ENCODE measurements around the gene PRKCQ.
"Not testable (repeated sequence)": the region's sequence is repeated elsewhere in the genome, so short reads cannot be mapped to it uniquely, and the experiment has no call there.

The PRKCQ gene

DNA sequence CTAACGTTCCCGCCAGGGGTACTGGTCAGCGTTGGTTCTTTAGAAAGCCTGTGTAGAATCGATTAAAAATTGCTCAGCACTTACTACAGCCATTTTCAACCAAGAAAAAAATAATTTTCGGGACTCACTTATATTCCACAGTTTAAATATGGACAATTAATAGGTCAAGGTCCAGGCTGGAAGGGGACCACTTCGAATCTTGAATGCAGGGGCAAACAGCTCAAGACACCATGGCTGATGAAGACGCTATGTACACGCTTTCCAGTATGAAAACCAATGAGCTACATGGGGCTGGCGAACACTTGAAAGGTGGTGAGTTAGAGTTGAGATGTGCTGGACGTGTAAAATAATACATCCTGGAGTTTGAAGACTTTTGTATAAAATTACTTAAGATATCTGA is 87.2 kb downstream of the PRKCQ start:
- Mint-ChIP-seq H3K27ac (ENCODE audit: low read depth) (no peak overlapping the region), H3K4me1 (peaks cover 35% of the 10 kb centered on the region), H3K27me3 (no peaks in the 10 kb centered on the region), H3K9me3 (no peaks in the 10 kb centered on the region), H3K4me3 (no peak overlapping the region), H3K36me3 (ENCODE audit: insufficient read depth) (peaks cover 41% of the 10 kb centered on the region)
- ATAC-seq (replicated peaks; ENCODE audit: extremely low read depth, poor library complexity, severe bottlenecking) (no peak), DNase-seq (ENCODE audit: low spot score in 2 of 2) (no peak)

DNA sequence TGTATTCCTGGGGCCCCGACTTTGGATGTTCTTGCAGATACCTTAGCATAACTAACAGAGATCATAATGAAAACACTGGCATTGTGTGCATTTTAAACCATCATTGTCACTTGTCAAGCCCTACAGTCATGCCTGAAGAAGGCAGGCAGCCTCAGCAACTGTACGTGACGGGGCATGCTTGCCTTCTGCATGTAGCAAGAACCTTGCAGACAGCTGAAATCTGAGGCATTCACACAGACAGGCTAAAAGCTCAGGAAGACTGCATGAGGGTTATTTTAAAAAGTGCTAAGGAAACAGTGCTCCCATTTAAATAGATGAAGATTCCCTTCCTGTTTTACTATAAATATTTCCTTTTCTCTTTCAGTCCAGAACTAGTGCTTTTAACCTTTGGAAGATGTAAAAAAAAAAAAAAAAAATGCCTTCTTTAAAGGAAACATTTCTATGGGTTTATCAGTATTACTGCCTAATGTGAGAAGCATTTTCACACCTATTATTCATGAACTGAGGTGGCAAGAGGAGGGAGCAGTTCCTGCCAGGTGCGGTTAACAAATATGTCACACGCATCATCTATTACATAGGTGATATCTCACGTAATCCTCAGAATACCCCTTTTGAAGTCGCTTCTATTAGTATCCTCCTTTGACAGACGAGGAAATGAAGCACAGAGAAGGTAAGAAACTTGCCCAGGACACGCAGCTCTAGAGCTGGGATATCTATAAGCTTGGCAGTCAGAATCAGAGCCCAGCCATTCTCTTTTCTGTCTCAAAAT is 88.1 kb downstream of the PRKCQ start:
- ATAC-seq (replicated peaks; ENCODE audit: extremely low read depth, poor library complexity, severe bottlenecking) (peak; percentile 81), DNase-seq (ENCODE audit: low spot score in 2 of 2) (peak in 1 of 2 donors; percentile 63)
- no peaks in the 10 kb centered on the region for H3K9me3 Mint-ChIP-seq
- H3K36me3 Mint-ChIP-seq (ENCODE audit: insufficient read depth): peaks cover 49% of the 10 kb centered on the region
- no peak overlapping the region for H3K27ac Mint-ChIP-seq (ENCODE audit: low read depth)
- no peak overlapping the region for H3K4me3 Mint-ChIP-seq
- no peaks in the 10 kb centered on the region for H3K27me3 Mint-ChIP-seq
- peaks cover 38% of the 10 kb centered on the region for H3K4me1 Mint-ChIP-seq

DNA sequence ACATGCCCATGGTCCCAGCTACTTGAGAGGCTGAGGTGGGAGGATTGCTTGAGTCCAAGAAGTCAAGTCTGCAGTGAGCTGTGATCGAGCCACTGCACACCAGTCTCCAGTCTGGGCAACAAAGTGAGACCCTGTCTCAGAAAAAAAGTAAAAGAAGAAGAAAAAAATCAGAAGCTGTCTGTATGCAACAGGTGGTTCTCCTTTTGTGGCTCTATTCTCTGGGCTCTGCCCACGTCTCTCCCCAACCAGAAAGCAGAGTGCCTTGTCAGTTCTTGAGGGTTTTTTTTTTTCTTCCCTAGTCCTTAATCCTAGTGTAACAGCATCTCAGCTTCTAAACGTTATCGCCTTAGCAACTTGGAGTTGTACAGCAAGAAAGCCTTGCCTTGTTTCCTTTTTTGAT is 89.5 kb downstream of the PRKCQ start:
- no peaks in the 10 kb centered on the region for H3K9me3 Mint-ChIP-seq
- peaks cover 59% of the 10 kb centered on the region for H3K36me3 Mint-ChIP-seq (ENCODE audit: insufficient read depth)
- H3K4me3 Mint-ChIP-seq: no peak overlapping the region
- no peak overlapping the region for H3K27ac Mint-ChIP-seq (ENCODE audit: low read depth)
- H3K4me1 Mint-ChIP-seq: peaks cover 40% of the 10 kb centered on the region
- no peaks in the 10 kb centered on the region for H3K27me3 Mint-ChIP-seq
- DNase-seq (ENCODE audit: low spot score in 2 of 2) (no peak), ATAC-seq (replicated peaks; ENCODE audit: extremely low read depth, poor library complexity, severe bottlenecking) (no peak)

DNA sequence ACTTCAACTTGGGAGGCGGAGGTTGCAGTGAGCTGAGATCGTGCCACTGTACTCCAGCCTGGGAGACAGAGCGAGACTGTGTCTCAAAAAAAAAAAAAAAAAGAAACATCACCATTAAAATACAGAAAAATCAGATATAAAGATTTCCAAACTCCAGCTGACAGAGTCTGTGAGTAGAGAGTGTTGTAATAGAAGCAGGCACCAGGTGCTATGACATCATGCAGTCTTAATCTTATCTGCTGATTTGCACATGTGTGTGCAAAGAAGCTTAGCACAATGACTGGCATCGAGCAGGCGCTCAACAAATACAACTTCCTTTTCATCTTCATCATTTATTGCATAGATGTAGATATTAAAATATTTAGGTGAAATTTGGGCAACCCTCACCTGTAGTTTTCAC is 92.2 kb downstream of the PRKCQ start:
- Mint-ChIP-seq H3K27me3 (no peaks in the 10 kb centered on the region), H3K9me3 (no peaks in the 10 kb centered on the region), H3K4me3 (no peak overlapping the region), H3K4me1 (peaks cover 53% of the 10 kb centered on the region), H3K27ac (ENCODE audit: low read depth) (no peak overlapping the region), H3K36me3 (ENCODE audit: insufficient read depth) (peaks cover 80% of the 10 kb centered on the region)
- DNase-seq (ENCODE audit: low spot score in 2 of 2) (no peak), ATAC-seq (replicated peaks; ENCODE audit: extremely low read depth, poor library complexity, severe bottlenecking) (no peak)

DNA sequence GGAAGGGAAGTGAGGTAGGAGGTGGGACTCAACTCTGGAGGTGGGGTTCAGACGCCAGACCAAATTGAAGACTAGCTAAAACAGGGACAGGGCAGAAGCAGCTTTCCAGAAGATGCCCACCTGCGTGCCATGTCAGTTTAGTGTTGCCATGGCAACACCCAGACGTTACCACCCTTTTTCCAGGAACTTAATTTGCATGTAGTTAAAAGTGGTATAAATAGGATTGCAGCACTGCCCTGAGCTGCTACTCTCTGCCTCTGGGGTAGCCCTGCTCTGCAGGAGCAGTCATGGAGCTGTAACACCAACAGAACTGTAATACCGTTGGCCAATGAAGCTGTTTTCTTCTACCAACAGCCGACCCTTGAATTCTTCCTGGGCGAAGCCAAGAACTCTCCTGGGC is 93.8 kb downstream of the PRKCQ start:
- no peak overlapping the region for H3K27ac Mint-ChIP-seq (ENCODE audit: low read depth)
- H3K4me3 Mint-ChIP-seq: no peak overlapping the region
- DNase-seq (ENCODE audit: low spot score in 2 of 2): no peak
- ATAC-seq (replicated peaks; ENCODE audit: extremely low read depth, poor library complexity, severe bottlenecking): no peak
- H3K9me3 Mint-ChIP-seq: no peaks in the 10 kb centered on the region
- H3K4me1 Mint-ChIP-seq: peaks cover 54% of the 10 kb centered on the region
- H3K27me3 Mint-ChIP-seq: no peaks in the 10 kb centered on the region
- H3K36me3 Mint-ChIP-seq (ENCODE audit: insufficient read depth): peaks cover 80% of the 10 kb centered on the region

DNA sequence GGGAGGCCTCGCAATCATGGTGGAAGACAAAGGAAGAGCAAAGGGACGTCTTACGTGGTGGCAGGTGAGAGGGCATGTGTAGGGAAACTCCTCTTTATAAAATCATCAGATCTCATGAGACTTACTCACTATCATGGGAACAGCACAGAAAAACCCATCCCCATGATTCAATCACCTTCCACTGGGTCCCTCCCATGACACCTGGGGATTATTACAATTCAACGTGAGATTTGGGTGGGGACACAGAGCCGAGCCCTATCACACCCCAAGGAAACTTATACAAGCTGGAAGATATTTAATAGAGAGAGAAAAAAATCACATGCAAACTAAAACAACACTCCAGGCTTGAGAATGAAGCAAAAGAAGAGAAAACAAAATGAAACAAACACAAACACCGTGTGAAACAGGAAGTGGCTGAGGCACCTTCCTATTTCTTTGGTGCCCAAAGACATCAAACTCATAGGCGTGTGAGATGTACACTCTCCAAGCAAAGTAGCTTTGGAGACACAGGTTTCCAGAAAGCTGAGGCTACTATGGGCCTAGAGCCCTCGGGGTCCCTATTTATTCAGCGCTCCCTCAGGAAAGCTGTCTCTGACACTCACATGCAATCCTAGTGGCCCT is 97.2 kb downstream of the PRKCQ start:
- H3K27me3 Mint-ChIP-seq: no peaks in the 10 kb centered on the region
- peaks cover 83% of the 10 kb centered on the region for H3K36me3 Mint-ChIP-seq (ENCODE audit: insufficient read depth)
- no peaks in the 10 kb centered on the region for H3K9me3 Mint-ChIP-seq
- peaks cover 46% of the 10 kb centered on the region for H3K4me1 Mint-ChIP-seq
- ATAC-seq (replicated peaks; ENCODE audit: extremely low read depth, poor library complexity, severe bottlenecking) (peak; percentile 84), DNase-seq (ENCODE audit: low spot score in 2 of 2) (no peak)
- H3K27ac Mint-ChIP-seq (ENCODE audit: low read depth): peak overlapping the region; percentile 90
- peak overlapping the region; percentile 63 for H3K4me3 Mint-ChIP-seq

DNA sequence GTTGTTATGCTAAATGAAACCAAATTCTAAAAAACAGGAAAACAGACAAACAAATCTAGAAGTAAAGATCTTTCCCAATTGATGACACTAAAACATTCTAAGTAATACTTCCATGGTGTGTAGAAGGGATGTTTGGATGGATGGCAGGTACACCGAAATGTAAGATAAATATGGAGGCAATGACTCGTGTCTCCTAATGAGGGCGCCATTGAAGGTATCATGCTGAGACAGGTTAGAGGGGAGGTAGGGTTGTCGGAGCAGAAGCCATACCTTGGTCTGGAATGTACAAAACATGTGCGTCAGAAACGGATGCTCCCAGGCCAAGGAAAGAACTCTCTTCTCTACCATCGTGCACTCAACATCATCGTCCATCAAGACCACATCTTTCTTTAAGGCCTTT is 101.4 kb downstream of the PRKCQ start:
- H3K4me3 Mint-ChIP-seq: no peak overlapping the region
- no peaks in the 10 kb centered on the region for H3K9me3 Mint-ChIP-seq
- H3K27ac Mint-ChIP-seq (ENCODE audit: low read depth): no peak overlapping the region
- no peak for ATAC-seq (replicated peaks; ENCODE audit: extremely low read depth, poor library complexity, severe bottlenecking)
- H3K36me3 Mint-ChIP-seq (ENCODE audit: insufficient read depth): peaks cover 74% of the 10 kb centered on the region
- H3K27me3 Mint-ChIP-seq: no peaks in the 10 kb centered on the region
- H3K4me1 Mint-ChIP-seq: peaks cover 51% of the 10 kb centered on the region
- no peak for DNase-seq (ENCODE audit: low spot score in 2 of 2)

DNA sequence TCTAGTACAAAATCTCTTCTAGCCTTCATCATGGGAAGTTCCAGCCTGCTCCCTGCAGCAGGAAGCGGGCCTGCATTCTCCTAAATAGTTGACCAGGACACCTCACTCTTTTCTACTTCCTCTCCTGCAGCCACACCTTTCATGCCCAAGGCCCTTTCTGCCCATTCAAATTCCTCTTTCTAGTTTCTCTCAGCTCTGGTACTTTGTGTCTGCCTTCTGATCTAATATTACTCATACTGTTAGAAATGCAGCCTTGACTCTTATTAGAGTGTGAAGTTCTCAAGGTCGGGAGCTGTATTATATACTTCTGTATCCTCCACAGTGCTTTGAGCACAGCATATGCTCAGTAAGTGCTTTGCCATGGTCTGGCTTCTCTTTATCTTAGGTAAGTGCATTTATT is 103.1 kb downstream of the PRKCQ start:
- H3K27me3 Mint-ChIP-seq: no peaks in the 10 kb centered on the region

DNA sequence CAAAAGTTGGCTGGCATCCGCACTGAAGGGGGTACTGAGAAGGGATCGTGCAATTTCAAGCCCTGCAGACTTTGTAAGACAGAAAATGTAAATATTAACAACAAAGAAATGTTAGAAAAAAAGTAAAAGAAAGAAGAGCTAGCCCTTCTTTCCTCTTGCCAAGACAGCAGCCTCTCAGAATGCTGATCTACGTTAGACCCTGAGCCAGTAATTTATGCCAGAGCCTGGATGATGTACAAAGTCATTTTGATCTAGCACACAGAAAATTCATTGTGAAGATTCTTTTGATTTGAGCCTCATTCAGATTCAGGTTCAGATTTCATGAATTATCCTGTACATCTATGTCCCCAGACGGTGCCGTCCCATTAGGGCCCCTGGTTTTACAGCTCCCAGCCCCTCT is 105.2 kb downstream of the PRKCQ start:
- peaks cover 52% of the 10 kb centered on the region for H3K4me1 Mint-ChIP-seq
- ATAC-seq (replicated peaks; ENCODE audit: extremely low read depth, poor library complexity, severe bottlenecking) (no peak), DNase-seq (ENCODE audit: low spot score in 2 of 2) (no peak)
- H3K27ac Mint-ChIP-seq (ENCODE audit: low read depth): peak overlapping the region; percentile 98
- H3K36me3 Mint-ChIP-seq (ENCODE audit: insufficient read depth): peaks cover 64% of the 10 kb centered on the region
- no peak overlapping the region for H3K4me3 Mint-ChIP-seq
- H3K27me3 Mint-ChIP-seq: no peaks in the 10 kb centered on the region
- H3K9me3 Mint-ChIP-seq: no peaks in the 10 kb centered on the region

More for the DNA sequence above, 103.1 kb downstream of the PRKCQ start:
- Mint-ChIP-seq H3K27ac (ENCODE audit: low read depth) (no peak overlapping the region), H3K4me3 (no peak overlapping the region), H3K9me3 (no peaks in the 10 kb centered on the region), H3K36me3 (ENCODE audit: insufficient read depth) (peaks cover 67% of the 10 kb centered on the region), H3K4me1 (peaks cover 46% of the 10 kb centered on the region)
- ATAC-seq (replicated peaks; ENCODE audit: extremely low read depth, poor library complexity, severe bottlenecking): no peak
- no peak for DNase-seq (ENCODE audit: low spot score in 2 of 2)

DNA sequence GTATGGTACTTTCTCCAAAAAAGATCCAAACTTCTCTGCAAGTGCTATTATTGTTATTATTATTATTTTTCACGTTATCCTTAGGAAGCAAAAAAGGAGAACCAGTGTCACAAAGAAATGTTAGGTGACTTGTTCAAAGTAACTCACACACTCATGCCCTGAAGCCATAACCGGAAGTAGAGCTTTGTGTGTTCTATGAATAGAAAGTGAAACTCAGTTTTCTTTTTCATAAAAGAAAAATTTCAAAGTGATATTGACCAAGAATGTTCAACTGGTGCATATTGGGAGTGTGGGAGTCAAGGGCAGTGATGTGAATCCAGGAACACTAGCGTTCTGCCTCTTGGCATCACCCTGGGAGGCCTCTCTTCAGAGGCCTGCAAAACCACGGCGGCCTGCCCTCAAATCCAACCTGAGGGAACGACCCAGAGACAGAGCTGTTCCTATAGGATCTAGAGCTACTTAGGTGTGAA is 106.1 kb downstream of the PRKCQ start:
- Mint-ChIP-seq H3K36me3 (ENCODE audit: insufficient read depth) (peaks cover 63% of the 10 kb centered on the region), H3K9me3 (no peaks in the 10 kb centered on the region), H3K27me3 (no peaks in the 10 kb centered on the region), H3K4me3 (peak overlapping the region; percentile 84), H3K4me1 (peaks cover 48% of the 10 kb centered on the region), H3K27ac (ENCODE audit: low read depth) (peak overlapping the region; percentile 98)
- ATAC-seq (replicated peaks; ENCODE audit: extremely low read depth, poor library complexity, severe bottlenecking): peak; percentile 86
- DNase-seq (ENCODE audit: low spot score in 2 of 2): no peak

DNA sequence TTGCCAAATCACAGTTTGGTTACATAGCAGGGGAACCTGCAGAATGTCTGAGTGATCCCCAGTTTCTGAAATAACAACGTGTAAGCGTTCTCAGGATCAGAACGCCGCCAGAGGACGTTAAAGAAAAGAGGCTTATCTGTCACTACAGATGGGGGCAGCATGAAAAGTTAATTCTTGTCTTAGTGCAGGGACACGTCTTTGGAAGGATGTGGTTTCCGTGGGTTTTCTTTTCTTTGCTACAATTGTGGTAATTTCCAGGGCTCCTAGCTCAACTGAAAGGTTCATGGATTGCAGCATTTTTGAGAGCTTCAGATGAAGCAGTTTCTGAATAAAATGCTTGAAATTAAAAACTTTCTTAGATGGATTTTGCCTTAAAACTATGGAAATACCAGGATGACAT is 106.6 kb downstream of the PRKCQ start:
- H3K4me1 Mint-ChIP-seq: peaks cover 43% of the 10 kb centered on the region
- H3K4me3 Mint-ChIP-seq: peak overlapping the region; percentile 84
- peak overlapping the region; percentile 98 for H3K27ac Mint-ChIP-seq (ENCODE audit: low read depth)
- H3K9me3 Mint-ChIP-seq: no peaks in the 10 kb centered on the region
- ATAC-seq (replicated peaks; ENCODE audit: extremely low read depth, poor library complexity, severe bottlenecking): peak; percentile 93
- H3K36me3 Mint-ChIP-seq (ENCODE audit: insufficient read depth): peaks cover 59% of the 10 kb centered on the region
- H3K27me3 Mint-ChIP-seq: no peaks in the 10 kb centered on the region
- DNase-seq (ENCODE audit: low spot score in 2 of 2): peak; percentile 28 to 62

DNA sequence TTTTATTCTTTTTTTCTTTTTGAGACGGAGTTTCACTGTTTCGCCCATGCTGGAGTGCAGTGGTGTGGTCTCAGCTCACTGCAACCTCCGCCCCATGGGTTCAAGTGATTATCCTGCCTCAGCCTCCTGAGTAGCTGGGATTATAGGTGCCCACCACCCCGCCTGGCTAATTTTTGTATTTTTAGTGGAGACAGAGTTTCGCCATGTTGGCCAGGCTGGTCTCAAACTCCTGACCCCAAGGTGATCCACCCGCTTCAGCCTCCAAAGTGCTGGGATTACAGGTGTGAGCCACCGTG is 107.4 kb downstream of the PRKCQ start:
- not testable (repeated sequence) for H3K4me3 Mint-ChIP-seq; H3K9me3 Mint-ChIP-seq; DNase-seq (ENCODE audit: low spot score in 2 of 2); H3K27me3 Mint-ChIP-seq; ATAC-seq (replicated peaks; ENCODE audit: extremely low read depth, poor library complexity, severe bottlenecking)
- Mint-ChIP-seq H3K36me3 (ENCODE audit: insufficient read depth) (peaks cover 58% of the 10 kb centered on the region), H3K27ac (ENCODE audit: low read depth) (peak overlapping the region; percentile 98), H3K4me1 (peaks cover 43% of the 10 kb centered on the region)

DNA sequence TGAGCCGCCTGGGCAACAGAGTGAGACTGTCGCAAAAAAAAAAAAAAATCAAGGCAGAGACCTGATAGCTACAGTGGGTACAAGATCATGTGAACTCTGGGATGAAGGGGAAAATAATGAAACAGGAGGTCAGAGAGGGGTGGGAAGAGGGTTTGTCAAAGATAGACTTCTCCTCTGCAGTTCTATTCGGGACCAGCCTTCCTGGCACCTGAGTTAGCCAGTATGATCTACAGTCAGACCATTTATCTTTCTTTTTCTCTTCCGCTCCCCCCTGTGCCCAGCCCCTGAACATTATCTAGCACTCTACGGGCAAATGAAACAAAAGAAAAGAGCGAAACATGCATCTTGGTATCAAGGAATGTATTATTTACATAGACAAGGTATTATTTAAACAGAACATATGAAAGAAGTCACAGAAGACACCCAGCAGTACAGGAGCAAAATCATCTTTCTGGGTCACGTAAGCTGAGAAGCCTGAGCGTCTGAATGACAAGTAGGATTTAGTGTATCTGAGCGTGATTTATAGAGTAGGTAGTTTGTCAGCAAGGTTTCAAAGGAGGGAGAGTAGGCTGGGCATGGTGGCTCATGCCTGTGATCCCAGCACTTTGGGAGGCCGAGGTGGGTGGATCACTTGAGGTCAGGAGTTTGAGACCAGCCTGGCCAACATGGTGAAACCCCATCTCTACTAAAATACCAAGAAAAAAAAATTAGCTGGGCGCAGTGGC is 109.0 kb downstream of the PRKCQ start:
- no peak overlapping the region for H3K4me3 Mint-ChIP-seq
- H3K4me1 Mint-ChIP-seq: peaks cover 47% of the 10 kb centered on the region
- DNase-seq (ENCODE audit: low spot score in 2 of 2): no peak
- peaks cover 59% of the 10 kb centered on the region for H3K36me3 Mint-ChIP-seq (ENCODE audit: insufficient read depth)
- H3K27me3 Mint-ChIP-seq: no peaks in the 10 kb centered on the region
- peak overlapping the region; percentile 25 for H3K27ac Mint-ChIP-seq (ENCODE audit: low read depth)
- no peaks in the 10 kb centered on the region for H3K9me3 Mint-ChIP-seq
- ATAC-seq (replicated peaks; ENCODE audit: extremely low read depth, poor library complexity, severe bottlenecking): no peak
